Epithelial cell of esophagus (primary cell): Measurements from ENCODE around the gene IRF9.

ENCODE experiments used
- DNase-seq: peaks from one replicate; pipeline ENCODE4 v3.0.0; 2010; ENCODE audit warnings: low read depth
- H3K4me3 ChIP-seq: 2 replicates; pipeline ENCODE4 v1.5.1; 2011; ENCODE audit warnings: mild to moderate bottlenecking, low read length, control low read depth
- TF ChIP-seq, protein P1 (sequence below): IDR thresholded peaks from 2 replicates; pipeline ENCODE4 v1.5.1; 2011; ENCODE audit warnings: low read depth, mild to moderate bottlenecking, low read length, control low read depth, inconsistent platforms; ENCODE audit not compliant: insufficient read depth; ENCODE audit errors: missing control alignments

IRF9 gene

DNA sequence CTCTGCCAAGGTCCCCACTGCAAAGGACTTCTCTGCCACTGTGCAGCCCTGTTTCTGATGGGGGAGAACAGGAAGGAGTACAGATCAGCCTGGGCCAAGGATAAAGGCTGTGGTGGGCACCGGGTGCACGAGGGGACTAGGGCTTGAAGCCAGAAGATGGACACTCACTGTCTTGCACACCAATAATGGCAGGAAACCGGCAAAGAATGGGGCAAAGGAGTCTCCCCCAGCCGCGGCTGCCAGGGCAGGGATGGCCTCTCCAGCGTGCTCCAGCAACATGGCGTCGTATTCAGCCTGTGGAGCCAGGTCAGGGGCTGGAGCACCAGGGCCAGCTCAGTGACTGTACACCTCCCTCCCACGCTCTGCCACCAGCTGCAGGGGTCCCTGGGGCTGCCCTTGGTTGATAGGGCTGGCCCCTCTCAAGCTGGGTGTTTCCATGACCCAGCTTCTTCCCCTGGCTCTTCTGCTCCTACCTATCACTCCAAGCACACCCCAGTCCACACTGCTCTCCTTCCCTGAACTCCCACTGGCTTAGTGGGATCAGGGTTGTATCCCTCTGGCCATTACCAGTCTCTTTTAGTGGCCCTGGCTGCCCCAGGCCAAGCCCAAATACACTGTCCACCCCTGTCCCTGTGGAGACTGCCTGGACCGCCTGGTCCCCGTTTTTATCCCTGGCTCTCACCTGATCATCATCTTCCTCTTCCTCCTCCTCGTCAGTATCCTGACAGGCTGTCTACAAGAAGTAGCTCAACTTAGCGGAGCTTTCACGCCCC, 21.2 kb downstream of the IRF9 start:
- no peak overlapping the region for H3K4me3 ChIP-seq
- TF ChIP-seq, protein P1, sequence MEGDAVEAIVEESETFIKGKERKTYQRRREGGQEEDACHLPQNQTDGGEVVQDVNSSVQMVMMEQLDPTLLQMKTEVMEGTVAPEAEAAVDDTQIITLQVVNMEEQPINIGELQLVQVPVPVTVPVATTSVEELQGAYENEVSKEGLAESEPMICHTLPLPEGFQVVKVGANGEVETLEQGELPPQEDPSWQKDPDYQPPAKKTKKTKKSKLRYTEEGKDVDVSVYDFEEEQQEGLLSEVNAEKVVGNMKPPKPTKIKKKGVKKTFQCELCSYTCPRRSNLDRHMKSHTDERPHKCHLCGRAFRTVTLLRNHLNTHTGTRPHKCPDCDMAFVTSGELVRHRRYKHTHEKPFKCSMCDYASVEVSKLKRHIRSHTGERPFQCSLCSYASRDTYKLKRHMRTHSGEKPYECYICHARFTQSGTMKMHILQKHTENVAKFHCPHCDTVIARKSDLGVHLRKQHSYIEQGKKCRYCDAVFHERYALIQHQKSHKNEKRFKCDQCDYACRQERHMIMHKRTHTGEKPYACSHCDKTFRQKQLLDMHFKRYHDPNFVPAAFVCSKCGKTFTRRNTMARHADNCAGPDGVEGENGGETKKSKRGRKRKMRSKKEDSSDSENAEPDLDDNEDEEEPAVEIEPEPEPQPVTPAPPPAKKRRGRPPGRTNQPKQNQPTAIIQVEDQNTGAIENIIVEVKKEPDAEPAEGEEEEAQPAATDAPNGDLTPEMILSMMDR = no peak
- DNase-seq = no peak

DNA sequence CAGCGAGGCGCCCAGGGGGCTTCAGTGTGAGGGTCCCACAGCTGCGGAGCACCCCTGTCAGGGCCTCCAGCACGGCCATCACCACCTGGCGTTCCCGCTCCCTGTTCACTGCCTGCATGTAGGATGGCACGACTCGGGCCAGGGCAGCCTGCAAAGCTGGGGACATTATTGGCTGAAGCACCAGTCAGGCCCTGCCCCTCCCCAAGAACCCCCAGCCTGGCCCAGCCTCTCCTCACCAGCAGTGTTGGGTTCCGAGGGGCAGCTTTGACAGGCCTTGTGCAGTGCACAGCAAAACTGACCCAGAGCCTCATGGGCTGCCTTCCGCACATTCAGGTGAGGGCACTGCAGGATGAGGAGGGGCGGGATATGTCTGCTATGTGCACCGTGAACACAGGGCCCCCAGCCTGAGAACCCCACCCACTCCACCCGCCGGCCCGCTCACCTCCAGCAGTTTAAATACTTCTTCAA, 22.0 kb downstream of the IRF9 start:
- TF ChIP-seq, protein P1 = no peak
- DNase-seq = no peak
- H3K4me3 ChIP-seq = no peak overlapping the region

DNA sequence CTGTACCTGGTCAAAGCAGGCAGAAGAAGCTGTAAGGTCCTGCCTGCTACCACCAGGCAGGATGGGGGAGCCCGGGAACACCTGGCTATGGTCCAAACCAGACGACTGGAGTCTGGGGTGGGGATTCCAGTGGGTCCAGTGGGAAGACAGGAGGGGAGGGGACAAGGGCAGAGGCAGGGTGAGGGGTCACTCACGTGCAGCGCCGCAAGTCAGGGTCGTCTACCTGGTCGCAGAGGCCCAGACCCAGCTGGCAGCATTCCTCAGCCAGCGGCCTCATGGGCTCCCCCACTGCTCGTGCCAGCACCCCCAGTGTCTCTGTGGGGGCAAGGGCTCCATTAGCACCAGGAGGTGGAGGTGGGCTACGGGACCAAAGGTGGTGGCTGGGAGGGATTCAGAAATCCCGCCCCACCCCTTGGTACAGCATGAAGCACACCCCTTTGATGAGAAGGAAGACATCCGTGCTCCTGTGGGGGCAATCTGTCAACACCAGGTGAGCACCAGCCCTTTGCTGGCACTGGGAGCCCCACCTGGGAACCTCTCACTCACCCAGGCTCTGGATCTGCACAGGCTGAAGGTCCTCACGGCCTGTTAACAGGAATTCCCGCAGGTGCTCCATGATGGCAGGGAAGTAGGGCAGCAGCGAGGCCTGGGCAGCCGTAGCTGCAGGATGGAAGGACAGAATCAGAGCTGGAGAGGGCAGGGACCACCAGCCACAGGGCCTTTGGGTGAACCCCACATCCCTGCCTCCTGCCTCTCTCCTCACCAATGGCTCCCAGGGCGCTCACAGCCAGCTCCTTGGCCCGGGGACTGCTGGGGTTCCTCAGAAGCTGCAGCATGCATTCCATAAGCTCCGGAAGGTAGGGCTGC, 23.3 kb downstream of the IRF9 start:
- TF ChIP-seq, protein P1 = no peak
- no peak for DNase-seq
- no peak overlapping the region for H3K4me3 ChIP-seq

DNA sequence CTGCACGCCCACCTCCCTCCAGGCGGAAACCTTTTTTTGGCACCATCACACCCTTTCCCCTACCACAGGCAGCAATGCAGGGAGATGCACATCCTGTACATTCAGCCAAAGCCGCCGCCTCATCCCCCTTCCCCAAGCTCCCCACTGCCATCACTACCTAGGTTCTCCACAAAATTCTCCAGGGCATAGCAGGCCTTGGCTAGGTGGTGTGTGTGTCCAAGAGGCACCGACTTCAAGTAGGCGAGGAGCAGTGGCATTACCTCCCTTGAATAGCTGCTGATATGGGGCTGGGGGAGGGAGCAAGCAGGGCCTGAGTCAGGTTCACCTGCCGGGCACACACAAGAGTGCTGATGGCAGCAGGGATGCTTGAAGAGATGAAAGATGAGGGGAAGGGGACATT, 24.0 kb downstream of the IRF9 start:
- no peak overlapping the region for H3K4me3 ChIP-seq
- no peak for DNase-seq
- TF ChIP-seq, protein P1 = no peak

DNA sequence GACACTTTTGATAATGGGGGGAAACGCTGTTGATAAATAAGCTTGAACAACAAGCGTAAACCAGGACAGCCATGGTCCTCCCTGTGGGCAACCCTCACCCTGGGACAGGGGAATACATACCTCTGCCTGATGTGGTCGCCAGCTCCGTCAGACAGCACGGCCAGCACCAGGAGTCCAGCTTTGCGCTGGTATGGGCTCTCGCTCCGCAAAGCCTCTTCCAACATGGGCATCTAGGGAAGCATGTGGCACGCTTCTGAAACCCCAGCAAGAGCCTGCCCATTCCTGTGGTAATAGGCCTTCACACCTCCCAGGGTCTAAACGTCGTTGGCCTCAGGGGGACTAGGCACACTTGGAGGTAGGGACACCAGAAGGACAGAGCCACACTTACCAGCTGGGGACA, 24.7 kb downstream of the IRF9 start:
- H3K4me3 ChIP-seq = no peak overlapping the region
- TF ChIP-seq, protein P1 = no peak
- no peak for DNase-seq

DNA sequence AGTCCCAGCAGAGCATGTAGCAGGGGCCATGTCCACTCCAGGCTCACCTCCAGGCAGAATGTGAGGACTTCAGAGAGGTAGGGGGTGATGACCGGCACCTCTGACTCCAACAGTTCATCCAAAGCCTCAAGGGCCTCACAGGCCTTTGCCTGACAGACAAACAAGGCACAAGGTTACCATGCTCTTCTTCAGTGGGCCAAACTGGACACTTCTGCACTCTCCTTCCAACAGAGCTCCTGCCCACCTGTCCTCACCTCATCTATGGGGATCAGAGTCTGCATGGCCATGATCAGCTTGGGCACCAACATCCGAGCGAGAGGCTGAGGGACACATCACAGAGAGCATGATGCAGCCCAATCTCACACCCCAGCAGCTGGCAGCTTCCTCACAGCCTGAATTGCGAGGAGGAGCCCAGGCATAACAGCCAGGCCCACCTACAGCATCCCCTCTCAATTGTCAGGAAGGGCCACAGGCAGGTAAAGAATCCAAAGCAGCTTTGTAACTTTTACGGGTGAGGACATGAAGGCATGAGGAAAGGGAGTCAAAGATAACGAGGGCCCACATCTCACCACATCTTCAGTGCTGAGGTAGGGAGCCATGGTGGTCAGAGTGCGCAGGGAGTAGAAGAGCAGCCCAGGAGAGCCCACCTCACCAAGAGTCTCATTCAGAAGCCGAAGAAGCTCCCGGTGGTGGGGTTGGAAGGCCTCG, 25.9 kb downstream of the IRF9 start:
- H3K4me3 ChIP-seq = no peak overlapping the region
- TF ChIP-seq, protein P1 = no peak
- no peak for DNase-seq
